HepG2 (cell line): ENCODE measurements around the gene SORD. TPM values are rescaled to one million over a fixed set of nuclear protein-coding genes. Genes with fewer than 3 reads are reported as not detected.
A peak's percentile ranks its signal among the peaks of the same experiment; 100 is the strongest.
"Not testable (repeated sequence)": the region's sequence is repeated elsewhere in the genome, so short reads cannot be mapped to it uniquely, and the experiment has no call there.

Experiments used
- ATAC-seq: fragments of 200-7000 bp; cut with Tn5 transposase; 3 replicates; pipeline ENCODE4 v1.9.1; 2020; ENCODE audit warnings: mild to moderate bottlenecking, moderate library complexity
- BruUV-seq: library from RNA; stranded (reverse); fragments of 400-500 nt; replicated peaks from 2 replicates; lab custom pipeline; 2021; lab: Mats Ljungman, UMichigan
- CTCF ChIA-PET: fragments of 300-600 bp; formaldehyde crosslinking; extraction: SDS; loops from one replicate; lab custom pipeline; 2021; ENCODE audit warnings: low total read pairs, inconsistent platforms, low intra/inter-chr PET ratio; lab: Yijun Ruan, JAX
- POLR2A ChIA-PET: fragments of 350-600 bp; sonication (Branson Sonifier 250); formaldehyde crosslinking; loops from one replicate; lab custom pipeline; 2020; ENCODE audit warnings: antibody characterized with exemption, inconsistent platforms; lab: Yijun Ruan, JAX
- DNase-seq: peaks from one replicate; pipeline ENCODE4 v3.0.0-alpha.2; 2015; ENCODE audit warnings: low spot score
- FAIRE-seq: peaks from 3 replicates; lab custom pipeline; 2011; peaks lifted over from hg19 to GRCh38; lab: Jason Lieb, UNC
- H2AFZ ChIP-seq: one replicate; pipeline ENCODE4 v1.6.1; 2011; ENCODE audit warnings: low read length, inconsistent platforms
- H3K27ac ChIP-seq: fragments of 300-600 bp; 3 replicates; pipeline ENCODE4 v1.8.0; 2011; ENCODE audit warnings: mixed run types, mild to moderate bottlenecking, mixed read lengths, low read length, inconsistent platforms; ENCODE audit not compliant: insufficient read depth; ENCODE audit errors: extremely low read length
- H3K27me3 ChIP-seq, 2 experiments: fragments of 200-600 bp in 1 of 2; 2 replicates in 1 of 2; 3 replicates in 1 of 2; pipeline versions ENCODE4 v1.6.0 to v1.8.0; 2011; ENCODE audit warnings: low read length in 2 of 2, mild to moderate bottlenecking in 2 of 2, moderate library complexity in 2 of 2, inconsistent platforms in 1 of 2; ENCODE audit not compliant: insufficient read depth in 2 of 2, control insufficient read depth in 1 of 2
- H3K36me3 ChIP-seq, 2 experiments: fragments of 200-600 bp in 1 of 2; replicated peaks in 1 of 2; 2 replicates in 1 of 2; 3 replicates in 1 of 2; pipeline versions ENCODE4 v1.5.1 to v1.8.0; 2011; ENCODE audit warnings: low read length in 2 of 2, inconsistent platforms in 1 of 2; ENCODE audit not compliant: insufficient read depth in 2 of 2, control insufficient read depth in 1 of 2
- H3K4me1 ChIP-seq: 2 replicates; pipeline ENCODE4 v1.5.1; 2012; ENCODE audit warnings: low read length, inconsistent platforms; ENCODE audit not compliant: insufficient read depth
- H3K4me2 ChIP-seq: 2 replicates; pipeline ENCODE4 v1.6.0; 2011; ENCODE audit warnings: low read depth, low read length, inconsistent platforms
- H3K4me3 ChIP-seq, 3 experiments: fragments of 200-600 bp in 1 of 3; sonication (generic), shearing (Covaris generic) in 1 of 3; replicated peaks in 1 of 3; 2 replicates each; pipeline ENCODE4 v1.5.1; 2011 to 2016; ENCODE audit warnings: low read length in 3 of 3, inconsistent platforms in 2 of 3, low read depth in 2 of 3, mild to moderate bottlenecking in 2 of 3, control low read depth in 1 of 3, mixed read lengths in 1 of 3; ENCODE audit not compliant: insufficient read depth in 1 of 3
- H3K79me2 ChIP-seq: one replicate; pipeline ENCODE4 v1.6.1; 2011; ENCODE audit warnings: low read length, inconsistent platforms; ENCODE audit not compliant: insufficient read depth
- H3K9ac ChIP-seq: 2 replicates; pipeline ENCODE4 v1.6.0; 2011; ENCODE audit warnings: mild to moderate bottlenecking, low read depth, low read length, inconsistent platforms; ENCODE audit not compliant: insufficient read depth
- H3K9me3 ChIP-seq: 2 replicates; pipeline ENCODE4 v1.5.1; 2012; ENCODE audit warnings: mild to moderate bottlenecking, low read length
- H4K20me1 ChIP-seq: 2 replicates; pipeline ENCODE4 v1.6.0; 2011; ENCODE audit warnings: inconsistent platforms, mild to moderate bottlenecking, low read length, moderate library complexity; ENCODE audit not compliant: insufficient read depth
- ELF3 ChIP-seq: IDR thresholded peaks from 2 replicates; pipeline ENCODE4 v1.6.1; 2016; ENCODE audit warnings: missing genetic modification reagents, missing compliant biosample characterization
- GATAD2A ChIP-seq: IDR thresholded peaks from 2 replicates; pipeline ENCODE4 v1.6.1; 2016
- HNF4A ChIP-seq: sonication (generic); formaldehyde crosslinking; IDR thresholded peaks from 2 replicates; pipeline ENCODE4 v1.4.0; 2020; ENCODE audit warnings: missing genetic modification reagents
- NCOA2 ChIP-seq: sonication (generic); formaldehyde crosslinking; IDR thresholded peaks from 2 replicates; pipeline ENCODE4 v1.8.0; 2022; ENCODE audit warnings: inconsistent platforms
- RARA ChIP-seq: IDR thresholded peaks from 2 replicates; pipeline ENCODE4 v1.6.1; 2016; ENCODE audit warnings: missing genetic modification reagents, missing compliant biosample characterization
- WGBS: methylation state at CpG from one replicate; pipeline ENCODE4 v1.1.6; 2017; ENCODE audit warnings: low lambda C conversion rate; 5-methylcytosine and 5-hydroxymethylcytosine counted together
- in situ Hi-C: cut with HindIII; loops from 2 replicates; pipeline ENCODE4 v1.10.0; 2017; ENCODE audit warnings: low pct_unique_long_range_greater_than_20kb; ENCODE audit not compliant: extremely low pct_ligation_motif_present
- intact Hi-C: fragments of 100-400 bp; cut with micrococcal nuclease; formaldehyde crosslinking; loops from one replicate; pipeline ENCODE4 v1.10.0; 2022; ENCODE audit not compliant: unreplicated experiment
- polyA plus RNA-seq, 8 experiments: library from polyadenylated mRNA; depleted of rRNA in 3 of 8; stranded (reverse) in 7 of 8; unstranded in 1 of 8; fragments of >200 nt; fragmentation: Illumina TruSeq in 4 of 8; extraction: Trizol in 4 of 8; gene quantifications; 2 replicates each; pipeline versions ENCODE4 v1.2.1 to v1.2.3, GENCODE V29; 2011 to 2016; ENCODE audit warnings: low read depth in 4 of 8, missing spikeins in 1 of 8, mixed read lengths in 1 of 8; ENCODE audit not compliant: insufficient read depth in 1 of 8
- total RNA-seq, 5 experiments: library from RNA; depleted of rRNA; stranded (reverse); fragments of >200 nt; fragmentation: Illumina TruSeq; extraction: Trizol; gene quantifications; 2 replicates each; pipeline ENCODE4 v1.2.3, GENCODE V29; 2016; ENCODE audit warnings: low read depth in 1 of 5
- TF ChIP-seq, protein P1 (sequence below): IDR thresholded peaks from 2 replicates; pipeline ENCODE4 v1.4.0; 2020; ENCODE audit warnings: mild to moderate bottlenecking, missing genetic modification reagents

The SORD gene
- total and polyA plus RNA-seq, 2 of the 13 experiments (the other 11 are each of a cell fraction or from before 2014, with no cell fraction given), result 59.1 to 95.3 TPM

GRCh38 chr15:45075440-45076320 is 52.7 kb downstream of the SORD start:
- BruUV-seq, result TSS peak; percentile 34
- ATAC-seq (peak; percentile 87), FAIRE-seq (peak; percentile 99)
- H4K20me1 ChIP-seq, POLR2A ChIA-PET, H3K4me3 ChIP-seq, H3K9ac ChIP-seq, H3K36me3 ChIP-seq, CTCF ChIA-PET, intact Hi-C loops, H2AFZ ChIP-seq, in situ Hi-C loops, DNase-seq, H3K4me2 ChIP-seq, H3K79me2 ChIP-seq, H3K27me3 ChIP-seq, H3K27ac ChIP-seq, H3K9me3 ChIP-seq: not testable (repeated sequence)
- peaks cover 12% of the 10 kb centered on the region; the same call in 1 of the 2 replicates for H3K4me1 ChIP-seq
- TF ChIP-seq NCOA2, result peak; percentile 25; the same call in 1 of the 2 replicates
- TF ChIP-seq ELF3 (CRISPR knock-in tag), result 0 out of 2 replicates have a peak, but pooled peaks have one; percentile 16
- peak; percentile 48 for TF ChIP-seq RARA (CRISPR knock-in tag)
- TF ChIP-seq GATAD2A (CRISPR knock-in tag), result 0 out of 2 replicates have a peak, but pooled peaks have one; percentile 27
- peak; percentile 58 for TF ChIP-seq HNF4A (CRISPR knock-in tag)
- TF ChIP-seq, protein P1, sequence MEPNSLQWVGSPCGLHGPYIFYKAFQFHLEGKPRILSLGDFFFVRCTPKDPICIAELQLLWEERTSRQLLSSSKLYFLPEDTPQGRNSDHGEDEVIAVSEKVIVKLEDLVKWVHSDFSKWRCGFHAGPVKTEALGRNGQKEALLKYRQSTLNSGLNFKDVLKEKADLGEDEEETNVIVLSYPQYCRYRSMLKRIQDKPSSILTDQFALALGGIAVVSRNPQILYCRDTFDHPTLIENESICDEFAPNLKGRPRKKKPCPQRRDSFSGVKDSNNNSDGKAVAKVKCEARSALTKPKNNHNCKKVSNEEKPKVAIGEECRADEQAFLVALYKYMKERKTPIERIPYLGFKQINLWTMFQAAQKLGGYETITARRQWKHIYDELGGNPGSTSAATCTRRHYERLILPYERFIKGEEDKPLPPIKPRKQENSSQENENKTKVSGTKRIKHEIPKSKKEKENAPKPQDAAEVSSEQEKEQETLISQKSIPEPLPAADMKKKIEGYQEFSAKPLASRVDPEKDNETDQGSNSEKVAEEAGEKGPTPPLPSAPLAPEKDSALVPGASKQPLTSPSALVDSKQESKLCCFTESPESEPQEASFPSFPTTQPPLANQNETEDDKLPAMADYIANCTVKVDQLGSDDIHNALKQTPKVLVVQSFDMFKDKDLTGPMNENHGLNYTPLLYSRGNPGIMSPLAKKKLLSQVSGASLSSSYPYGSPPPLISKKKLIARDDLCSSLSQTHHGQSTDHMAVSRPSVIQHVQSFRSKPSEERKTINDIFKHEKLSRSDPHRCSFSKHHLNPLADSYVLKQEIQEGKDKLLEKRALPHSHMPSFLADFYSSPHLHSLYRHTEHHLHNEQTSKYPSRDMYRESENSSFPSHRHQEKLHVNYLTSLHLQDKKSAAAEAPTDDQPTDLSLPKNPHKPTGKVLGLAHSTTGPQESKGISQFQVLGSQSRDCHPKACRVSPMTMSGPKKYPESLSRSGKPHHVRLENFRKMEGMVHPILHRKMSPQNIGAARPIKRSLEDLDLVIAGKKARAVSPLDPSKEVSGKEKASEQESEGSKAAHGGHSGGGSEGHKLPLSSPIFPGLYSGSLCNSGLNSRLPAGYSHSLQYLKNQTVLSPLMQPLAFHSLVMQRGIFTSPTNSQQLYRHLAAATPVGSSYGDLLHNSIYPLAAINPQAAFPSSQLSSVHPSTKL, result peak; percentile 36
- no CpG with 5 or more reads among the region's 9 CpGs for WGBS

DNA sequence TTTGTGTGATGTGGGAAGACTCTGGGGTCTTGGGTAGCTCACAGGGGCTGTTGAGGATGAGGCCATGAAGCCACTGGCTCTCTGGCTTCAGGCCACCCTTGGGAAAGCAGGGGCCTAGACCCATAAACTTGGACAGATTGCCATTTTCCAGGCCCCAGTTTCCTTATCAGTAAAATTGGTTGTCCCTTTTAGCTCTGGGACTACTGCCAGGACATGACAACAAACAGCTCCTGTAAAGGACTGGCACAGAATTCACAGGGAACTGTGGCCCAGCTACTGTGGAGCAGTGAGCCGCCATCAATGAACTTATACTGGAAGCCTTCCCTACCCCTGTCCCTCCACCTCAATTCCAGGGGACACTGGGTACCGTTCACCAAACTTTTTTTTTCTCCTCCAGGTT is 54.4 kb downstream of the SORD start:
- ATAC-seq, BruUV-seq, in situ Hi-C loops, POLR2A ChIA-PET, H3K9ac ChIP-seq, H3K4me1 ChIP-seq, intact Hi-C loops, CTCF ChIA-PET, DNase-seq, H4K20me1 ChIP-seq, H2AFZ ChIP-seq, H3K27ac ChIP-seq, H3K79me2 ChIP-seq, H3K9me3 ChIP-seq, H3K36me3 ChIP-seq, H3K27me3 ChIP-seq, H3K4me3 ChIP-seq, H3K4me2 ChIP-seq: not testable (repeated sequence)
- 74% methylated on average over 2 of the region's 2 CpGs for WGBS
- peak; percentile 30 for FAIRE-seq

DNA sequence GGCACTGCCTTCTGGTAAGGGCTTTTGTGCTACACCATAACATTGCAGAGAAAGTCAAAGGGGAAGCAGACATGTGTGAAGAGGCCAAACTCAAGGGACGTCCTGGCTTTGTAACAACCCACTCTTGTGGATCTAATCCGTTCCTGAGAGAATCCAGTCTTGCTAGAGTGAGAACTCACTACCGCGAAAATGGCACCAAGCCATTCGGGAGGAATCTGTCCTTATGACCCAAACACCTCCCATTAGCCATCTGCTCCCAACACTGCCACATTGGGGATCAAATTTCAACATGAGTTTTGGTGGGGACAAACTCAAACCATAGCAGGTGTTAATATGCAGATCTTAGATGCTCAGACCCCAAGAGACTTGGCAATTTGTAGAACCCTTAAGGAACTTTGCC is 56.2 kb downstream of the SORD start:
- H3K79me2 ChIP-seq, in situ Hi-C loops, intact Hi-C loops, POLR2A ChIA-PET, H2AFZ ChIP-seq, CTCF ChIA-PET, H3K9me3 ChIP-seq, DNase-seq, H3K27me3 ChIP-seq, H3K4me3 ChIP-seq, H3K27ac ChIP-seq, H3K9ac ChIP-seq, BruUV-seq, ATAC-seq, H4K20me1 ChIP-seq, H3K36me3 ChIP-seq, H3K4me2 ChIP-seq: not testable (repeated sequence)
- peaks cover 18% of the 10 kb centered on the region for H3K4me1 ChIP-seq
- FAIRE-seq, result peak; percentile 53
- 45% methylated on average over 5 of the region's 5 CpGs for WGBS
